GM12892 (cell line): ENCODE results near the gene ASB3.

Experiments
- DNase-seq: peaks from one replicate; pipeline ENCODE4 v3.0.0; 2011; ENCODE audit not compliant: insufficient read length
- FAIRE-seq: peaks from 2 replicates; lab custom pipeline; 2011; peaks lifted over from hg19 to GRCh38; lab: Jason Lieb, UNC
- POLR2A ChIP-seq: IDR thresholded peaks from 2 replicates; pipeline ENCODE4 v1.6.1; 2011; ENCODE audit warnings: low read depth, low read length, control low read depth
- POLR2AphosphoS5 ChIP-seq: IDR thresholded peaks from 2 replicates; pipeline ENCODE4 v1.6.1; 2011; ENCODE audit warnings: low read depth, low read length, control low read depth
- TAF1 ChIP-seq: IDR thresholded peaks from 2 replicates; pipeline ENCODE4 v1.6.1; 2011; ENCODE audit warnings: low read depth, mild to moderate bottlenecking, control low read depth, low read length, borderline replicate concordance

Gene ASB3

GRCh38 chr2:53632126-53632460, 154.7 kb downstream of the ASB3 start:
- no peak for TF ChIP-seq POLR2AphosphoS5
- TF ChIP-seq POLR2A = no peak
- no peak for TF ChIP-seq TAF1
- no peak for FAIRE-seq
- no peak for DNase-seq

GRCh38 chr2:53631313-53632125, 155.2 kb downstream of the ASB3 start:
- TF ChIP-seq POLR2AphosphoS5 (no peak), POLR2A (no peak), TAF1 (no peak)
- FAIRE-seq = no peak

GRCh38 chr2:53630026-53630606, 156.6 kb downstream of the ASB3 start:
- FAIRE-seq (no peak), DNase-seq (no peak)
- TF ChIP-seq TAF1 = no peak
- TF ChIP-seq POLR2AphosphoS5 = no peak
- no peak for TF ChIP-seq POLR2A

More at GRCh38 chr2:53631313-53632125, 155.2 kb downstream of the ASB3 start:
- DNase-seq = no peak

GRCh38 chr2:53629501-53629900, 157.3 kb downstream of the ASB3 start:
- FAIRE-seq (no peak), DNase-seq (no peak)
- no peak for TF ChIP-seq TAF1
- no peak for TF ChIP-seq POLR2A
- TF ChIP-seq POLR2AphosphoS5 = no peak

DNA sequence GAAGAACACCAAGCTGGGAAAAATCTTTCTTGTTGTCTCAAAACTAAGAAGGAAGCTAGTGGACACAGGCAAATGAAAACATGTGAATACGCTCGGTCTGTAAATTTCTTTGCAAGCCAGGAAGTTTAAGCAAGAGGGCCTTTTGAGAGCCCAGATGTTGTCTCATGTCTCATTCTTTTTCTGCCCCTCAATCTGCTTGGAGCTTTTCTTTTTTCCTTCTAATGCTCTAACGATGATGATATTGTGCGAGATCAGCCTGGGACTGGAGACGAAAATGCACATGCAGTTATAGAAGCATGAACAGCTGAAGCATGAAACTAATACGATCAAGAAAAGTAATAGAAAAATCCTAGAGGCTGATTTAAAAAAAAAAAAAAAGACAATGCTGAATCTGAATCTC, 157.8 kb downstream of the ASB3 start:
- FAIRE-seq (no peak), DNase-seq (no peak)
- TF ChIP-seq POLR2A (no peak), TAF1 (no peak), POLR2AphosphoS5 (no peak)

GRCh38 chr2:53622141-53622540, 164.6 kb downstream of the ASB3 start:
- DNase-seq (no peak), FAIRE-seq (no peak)
- TF ChIP-seq POLR2A = no peak
- no peak for TF ChIP-seq POLR2AphosphoS5
- no peak for TF ChIP-seq TAF1

DNA sequence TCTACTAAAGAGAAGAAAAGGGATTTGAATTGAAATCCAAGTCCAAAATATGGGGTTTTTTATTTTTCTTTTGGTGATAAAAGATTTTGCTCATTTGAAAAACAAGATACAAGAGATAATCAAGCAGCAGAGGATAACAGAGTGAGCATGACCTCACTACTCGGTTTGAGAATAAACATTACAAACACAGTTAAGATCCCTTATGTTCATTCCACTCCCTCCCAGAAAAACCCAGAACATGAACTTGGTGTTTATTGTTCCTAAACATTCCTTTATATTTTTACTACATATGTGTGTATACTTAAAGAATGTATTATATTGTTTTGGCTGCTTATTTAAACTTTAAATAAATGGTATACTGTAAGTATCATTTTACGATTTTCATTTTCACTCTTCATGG, 165.8 kb downstream of the ASB3 start:
- DNase-seq (no peak), FAIRE-seq (no peak)
- TF ChIP-seq TAF1 = no peak
- no peak for TF ChIP-seq POLR2A
- TF ChIP-seq POLR2AphosphoS5 = no peak
